Muscle of leg (tissue), 11 donors: ENCODE measurements around the gene SUMO3. TPM values are rescaled to one million over a fixed set of nuclear protein-coding genes. Genes with fewer than 3 reads are reported as not detected.

Experiments
- DNase-seq: peaks from one replicate; pipeline ENCODE4 v3.0.0; 2013
- H3K27ac ChIP-seq: one replicate; pipeline ENCODE4 v1.5.1; 2013; ENCODE audit warnings: mild to moderate bottlenecking, low read length, control low read depth
- H3K27me3 ChIP-seq: one replicate; pipeline ENCODE4 v1.6.1; 2013; ENCODE audit warnings: low read length; ENCODE audit not compliant: control insufficient read depth, insufficient read depth
- H3K36me3 ChIP-seq: one replicate; pipeline ENCODE4 v1.6.1; 2013; ENCODE audit warnings: low read length; ENCODE audit not compliant: control insufficient read depth, insufficient read depth
- H3K4me1 ChIP-seq: one replicate; pipeline ENCODE4 v1.6.1; 2013; ENCODE audit warnings: low read length; ENCODE audit not compliant: control insufficient read depth, insufficient read depth
- H3K4me3 ChIP-seq: one replicate; pipeline ENCODE4 v1.5.1; 2013; ENCODE audit warnings: low read length, control low read depth
- H3K9me3 ChIP-seq: replicated peaks from 2 replicates; pipeline ENCODE4 v1.6.1; 2013; ENCODE audit warnings: low read depth, low read length; ENCODE audit not compliant: control insufficient read depth
- WGBS: methylation state at CpG from one replicate; pipeline ENCODE4 v1.1.5; 2013; ENCODE audit warnings: missing lambda C conversion rate; ENCODE audit not compliant: insufficient coverage; 5-methylcytosine and 5-hydroxymethylcytosine counted together
- polyA plus RNA-seq, 8 donors: library from polyadenylated mRNA; unstranded; fragments of 120-200 nt; gene quantifications; one replicate each; pipeline versions ENCODE4 v1.2.1 to v1.2.3, GENCODE V29; 2013; ENCODE audit warnings: inconsistent platforms in 1 of 8, low replicate concordance in 1 of 8; ENCODE audit not compliant: insufficient read length in 8 of 8, insufficient read depth in 1 of 8
- total RNA-seq: library from RNA; stranded (reverse); fragments of 120-200 nt; gene quantifications from one replicate; pipeline ENCODE4 v1.2.4, GENCODE V29; 2013

Gene SUMO3
- total and polyA plus RNA-seq, 9 donors = 51.7 to 82.5 (median 72.0) TPM

- Histone ChIP-seq H3K36me3 (peaks cover 19% of the 10 kb centered on the region), H3K4me3 (peak overlapping the region; percentile 66), H3K9me3 (peaks cover 19% of the 10 kb centered on the region), H3K27me3 (peaks cover 2% of the 10 kb centered on the region), H3K4me1 (peaks cover 8% of the 10 kb centered on the region), H3K27ac (no peak overlapping the region)
- no peak for DNase-seq
- 48% methylated on average over 50 of the region's 57 CpGs for WGBS
Observed at GRCh38 chr21:44816761-44817505, 929 bp downstream of the SUMO3 start.

- DNase-seq = no peak
- Histone ChIP-seq H3K4me3 (no peak overlapping the region), H3K36me3 (peaks cover 22% of the 10 kb centered on the region), H3K4me1 (peaks cover 8% of the 10 kb centered on the region), H3K27ac (no peak overlapping the region), H3K9me3 (peaks cover 14% of the 10 kb centered on the region), H3K27me3 (peaks cover 2% of the 10 kb centered on the region)
- 71% methylated on average over 9 of the region's 10 CpGs for WGBS
Observed at GRCh38 chr21:44815852-44816628, 1.8 kb downstream of the SUMO3 start.

GRCh38 chr21:44815225-44815624, 2.6 kb downstream of the SUMO3 start:
- no peak overlapping the region for H3K27ac ChIP-seq
- DNase-seq = no peak
- H3K4me3 ChIP-seq = no peak overlapping the region
- H3K4me1 ChIP-seq = peaks cover 8% of the 10 kb centered on the region
- 100% methylated on average over 1 of the region's 8 CpGs for WGBS
- H3K36me3 ChIP-seq = peaks cover 30% of the 10 kb centered on the region
- H3K9me3 ChIP-seq = peaks cover 9% of the 10 kb centered on the region
- H3K27me3 ChIP-seq = peaks cover 2% of the 10 kb centered on the region

- peaks cover 37% of the 10 kb centered on the region for H3K36me3 ChIP-seq
- no peak overlapping the region for H3K4me3 ChIP-seq
- WGBS = 81% methylated on average over 4 of the region's 11 CpGs
- H3K27ac ChIP-seq = no peak overlapping the region
- DNase-seq = no peak
- H3K27me3 ChIP-seq = no peaks in the 10 kb centered on the region
- H3K9me3 ChIP-seq = peaks cover 3% of the 10 kb centered on the region
- H3K4me1 ChIP-seq = peaks cover 8% of the 10 kb centered on the region
Observed at GRCh38 chr21:44814498-44815023, 3.3 kb downstream of the SUMO3 start.

GRCh38 chr21:44813727-44814126, 4.1 kb downstream of the SUMO3 start:
- Histone ChIP-seq H3K27ac (no peak overlapping the region), H3K4me1 (peaks cover 8% of the 10 kb centered on the region), H3K4me3 (no peak overlapping the region), H3K9me3 (no peaks in the 10 kb centered on the region), H3K36me3 (peaks cover 45% of the 10 kb centered on the region), H3K27me3 (no peaks in the 10 kb centered on the region)
- WGBS = 88% methylated on average over 13 of the region's 18 CpGs
- no peak for DNase-seq

- no peak overlapping the region for H3K4me3 ChIP-seq
- H3K4me1 ChIP-seq = peaks cover 8% of the 10 kb centered on the region
- 93% methylated on average over 7 of the region's 10 CpGs for WGBS
- no peak overlapping the region for H3K27ac ChIP-seq
- peaks cover 51% of the 10 kb centered on the region for H3K36me3 ChIP-seq
- H3K27me3 ChIP-seq = no peaks in the 10 kb centered on the region
- no peak for DNase-seq
- no peaks in the 10 kb centered on the region for H3K9me3 ChIP-seq
Observed at GRCh38 chr21:44813149-44813548, 4.7 kb downstream of the SUMO3 start.

- Histone ChIP-seq H3K9me3 (no peaks in the 10 kb centered on the region), H3K4me3 (no peak overlapping the region), H3K36me3 (peaks cover 55% of the 10 kb centered on the region), H3K27me3 (no peaks in the 10 kb centered on the region), H3K27ac (no peak overlapping the region), H3K4me1 (peaks cover 8% of the 10 kb centered on the region)
- WGBS = 88% methylated on average over 13 of the region's 14 CpGs
- DNase-seq = no peak
Observed at GRCh38 chr21:44812640-44813039, 5.2 kb downstream of the SUMO3 start.

GRCh38 chr21:44810779-44811178, 7.1 kb downstream of the SUMO3 start:
- H3K4me3 ChIP-seq = no peak overlapping the region
- no peak for DNase-seq

GRCh38 chr21:44805859-44806258, 12.0 kb downstream of the SUMO3 start:
- 89% methylated on average over 3 of the region's 4 CpGs for WGBS
- no peaks in the 10 kb centered on the region for H3K9me3 ChIP-seq
- H3K27ac ChIP-seq = no peak overlapping the region
- no peaks in the 10 kb centered on the region for H3K27me3 ChIP-seq
- H3K4me1 ChIP-seq = peaks cover 10% of the 10 kb centered on the region
- no peak overlapping the region for H3K4me3 ChIP-seq
- no peak for DNase-seq
- H3K36me3 ChIP-seq = peaks cover 59% of the 10 kb centered on the region

More at GRCh38 chr21:44810779-44811178, 7.1 kb downstream of the SUMO3 start:
- Histone ChIP-seq H3K9me3 (no peaks in the 10 kb centered on the region), H3K36me3 (peaks cover 72% of the 10 kb centered on the region), H3K4me1 (no peaks in the 10 kb centered on the region), H3K27me3 (no peaks in the 10 kb centered on the region), H3K27ac (no peak overlapping the region)
- WGBS = 83% methylated on average over 2 of the region's 6 CpGs

GRCh38 chr21:44805226-44805625, 12.6 kb downstream of the SUMO3 start:
- Histone ChIP-seq H3K36me3 (peaks cover 53% of the 10 kb centered on the region), H3K4me1 (peaks cover 15% of the 10 kb centered on the region), H3K27ac (no peak overlapping the region), H3K27me3 (no peaks in the 10 kb centered on the region), H3K9me3 (no peaks in the 10 kb centered on the region), H3K4me3 (no peak overlapping the region)
- no peak for DNase-seq
- no CpG with 5 or more reads among the region's 4 CpGs for WGBS
